ENCODE measurements around the gene GRAP2. TPM values are rescaled to one million over a fixed set of nuclear protein-coding genes. Genes with fewer than 3 reads are reported as not detected.

GRAP2 gene
- total and polyA plus RNA-seq, 9 of the 15 experiments (the other 6 are each of a cell fraction or from before 2014, with no cell fraction given): 4.8 to 88.7 (median 60.4) TPM

DNA sequence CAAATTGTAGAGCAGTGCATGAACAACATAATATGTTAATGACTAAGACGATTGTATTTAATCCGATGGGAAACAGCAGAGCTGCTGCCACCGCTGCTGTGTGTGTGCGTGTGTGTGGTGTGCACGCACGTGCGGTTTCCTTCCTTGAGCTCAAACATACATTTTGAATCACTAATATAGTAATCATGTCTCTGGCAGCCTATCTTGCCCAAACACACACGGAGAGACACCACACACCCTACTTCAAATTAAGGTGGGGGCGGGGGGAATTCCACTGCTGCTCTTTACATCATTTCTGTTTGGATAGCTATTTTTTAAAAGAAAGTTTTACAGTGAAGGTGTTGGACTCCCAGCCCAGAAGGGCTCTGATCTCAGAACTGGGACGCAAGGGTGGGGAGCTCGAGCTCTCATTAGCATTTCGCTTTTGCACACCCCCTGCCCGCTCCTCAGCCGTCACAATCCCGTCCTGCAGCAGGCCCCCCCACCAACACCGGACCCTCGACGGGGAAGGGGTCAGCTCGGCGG, 93.2 kb downstream of the GRAP2 start (continued):
- TF ChIP-seq, protein P1, sequence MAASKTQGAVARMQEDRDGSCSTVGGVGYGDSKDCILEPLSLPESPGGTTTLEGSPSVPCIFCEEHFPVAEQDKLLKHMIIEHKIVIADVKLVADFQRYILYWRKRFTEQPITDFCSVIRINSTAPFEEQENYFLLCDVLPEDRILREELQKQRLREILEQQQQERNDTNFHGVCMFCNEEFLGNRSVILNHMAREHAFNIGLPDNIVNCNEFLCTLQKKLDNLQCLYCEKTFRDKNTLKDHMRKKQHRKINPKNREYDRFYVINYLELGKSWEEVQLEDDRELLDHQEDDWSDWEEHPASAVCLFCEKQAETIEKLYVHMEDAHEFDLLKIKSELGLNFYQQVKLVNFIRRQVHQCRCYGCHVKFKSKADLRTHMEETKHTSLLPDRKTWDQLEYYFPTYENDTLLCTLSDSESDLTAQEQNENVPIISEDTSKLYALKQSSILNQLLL (CRISPR knock-in tag; IDR thresholded peaks at IDR 0.05; ENCODE audit: borderline replicate concordance): no peak
- TF ChIP-seq CTBP1 (IDR thresholded peaks at IDR 0.05; ENCODE audit: borderline replicate concordance) (no peak), CC2D1A (IDR thresholded peaks at IDR 0.05) (no peak), KLF10 (CRISPR knock-in tag; IDR thresholded peaks at IDR 0.05) (no peak), CHD2 (IDR thresholded peaks at IDR 0.05; ENCODE audit: low read depth, low read length) (no peak), ZC3H8 (IDR thresholded peaks at IDR 0.05) (no peak), BMI1 (IDR thresholded peaks at IDR 0.05; ENCODE audit: low read length) (no peak), FOSL1 (tag; conservative IDR thresholded peaks at IDR 0.05) (no peak), JUND (IDR thresholded peaks at IDR 0.05; ENCODE audit: borderline replicate concordance, low read depth, low read length) (peak; percentile 26; the same call in 1 of the 2 replicates), JUND (tag; IDR thresholded peaks at IDR 0.05; ENCODE audit: borderline replicate concordance, low read depth, low read length) (no peak; the same call in 2 of the 3 replicates), KDM2B (CRISPR knock-in tag; IDR thresholded peaks at IDR 0.05) (no peak), TAF7 (tag; IDR thresholded peaks at IDR 0.05) (no peak), NR2C1 (IDR thresholded peaks at IDR 0.05) (no peak), NR2C1 (tag; IDR thresholded peaks at IDR 0.05) (no peak), KHSRP (IDR thresholded peaks at IDR 0.05) (no peak), RUNX1 (IDR thresholded peaks at IDR 0.05; ENCODE audit: low read depth) (no peak), E2F3 (CRISPR knock-in tag; IDR thresholded peaks at IDR 0.05) (no peak)
- TF ChIP-seq, protein P2, sequence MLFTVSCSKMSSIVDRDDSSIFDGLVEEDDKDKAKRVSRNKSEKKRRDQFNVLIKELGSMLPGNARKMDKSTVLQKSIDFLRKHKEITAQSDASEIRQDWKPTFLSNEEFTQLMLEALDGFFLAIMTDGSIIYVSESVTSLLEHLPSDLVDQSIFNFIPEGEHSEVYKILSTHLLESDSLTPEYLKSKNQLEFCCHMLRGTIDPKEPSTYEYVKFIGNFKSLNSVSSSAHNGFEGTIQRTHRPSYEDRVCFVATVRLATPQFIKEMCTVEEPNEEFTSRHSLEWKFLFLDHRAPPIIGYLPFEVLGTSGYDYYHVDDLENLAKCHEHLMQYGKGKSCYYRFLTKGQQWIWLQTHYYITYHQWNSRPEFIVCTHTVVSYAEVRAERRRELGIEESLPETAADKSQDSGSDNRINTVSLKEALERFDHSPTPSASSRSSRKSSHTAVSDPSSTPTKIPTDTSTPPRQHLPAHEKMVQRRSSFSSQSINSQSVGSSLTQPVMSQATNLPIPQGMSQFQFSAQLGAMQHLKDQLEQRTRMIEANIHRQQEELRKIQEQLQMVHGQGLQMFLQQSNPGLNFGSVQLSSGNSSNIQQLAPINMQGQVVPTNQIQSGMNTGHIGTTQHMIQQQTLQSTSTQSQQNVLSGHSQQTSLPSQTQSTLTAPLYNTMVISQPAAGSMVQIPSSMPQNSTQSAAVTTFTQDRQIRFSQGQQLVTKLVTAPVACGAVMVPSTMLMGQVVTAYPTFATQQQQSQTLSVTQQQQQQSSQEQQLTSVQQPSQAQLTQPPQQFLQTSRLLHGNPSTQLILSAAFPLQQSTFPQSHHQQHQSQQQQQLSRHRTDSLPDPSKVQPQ (CRISPR knock-in tag; IDR thresholded peaks at IDR 0.05; ENCODE audit: borderline replicate concordance): no peak
- TF ChIP-seq, protein P3, sequence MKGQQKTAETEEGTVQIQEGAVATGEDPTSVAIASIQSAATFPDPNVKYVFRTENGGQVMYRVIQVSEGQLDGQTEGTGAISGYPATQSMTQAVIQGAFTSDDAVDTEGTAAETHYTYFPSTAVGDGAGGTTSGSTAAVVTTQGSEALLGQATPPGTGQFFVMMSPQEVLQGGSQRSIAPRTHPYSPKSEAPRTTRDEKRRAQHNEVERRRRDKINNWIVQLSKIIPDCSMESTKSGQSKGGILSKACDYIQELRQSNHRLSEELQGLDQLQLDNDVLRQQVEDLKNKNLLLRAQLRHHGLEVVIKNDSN (CRISPR knock-in tag; IDR thresholded peaks at IDR 0.05): no peak
- TF ChIP-seq, protein P4, sequence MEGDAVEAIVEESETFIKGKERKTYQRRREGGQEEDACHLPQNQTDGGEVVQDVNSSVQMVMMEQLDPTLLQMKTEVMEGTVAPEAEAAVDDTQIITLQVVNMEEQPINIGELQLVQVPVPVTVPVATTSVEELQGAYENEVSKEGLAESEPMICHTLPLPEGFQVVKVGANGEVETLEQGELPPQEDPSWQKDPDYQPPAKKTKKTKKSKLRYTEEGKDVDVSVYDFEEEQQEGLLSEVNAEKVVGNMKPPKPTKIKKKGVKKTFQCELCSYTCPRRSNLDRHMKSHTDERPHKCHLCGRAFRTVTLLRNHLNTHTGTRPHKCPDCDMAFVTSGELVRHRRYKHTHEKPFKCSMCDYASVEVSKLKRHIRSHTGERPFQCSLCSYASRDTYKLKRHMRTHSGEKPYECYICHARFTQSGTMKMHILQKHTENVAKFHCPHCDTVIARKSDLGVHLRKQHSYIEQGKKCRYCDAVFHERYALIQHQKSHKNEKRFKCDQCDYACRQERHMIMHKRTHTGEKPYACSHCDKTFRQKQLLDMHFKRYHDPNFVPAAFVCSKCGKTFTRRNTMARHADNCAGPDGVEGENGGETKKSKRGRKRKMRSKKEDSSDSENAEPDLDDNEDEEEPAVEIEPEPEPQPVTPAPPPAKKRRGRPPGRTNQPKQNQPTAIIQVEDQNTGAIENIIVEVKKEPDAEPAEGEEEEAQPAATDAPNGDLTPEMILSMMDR (IDR thresholded peaks at IDR 0.05 in 2 of 3, conservative IDR thresholded peaks at IDR 0.05 in 1 of 3; ENCODE audit: insufficient read depth in 2 of 3, low read depth in 1 of 3, low read length in 3 of 3): no peak
- TF ChIP-seq, protein P5, sequence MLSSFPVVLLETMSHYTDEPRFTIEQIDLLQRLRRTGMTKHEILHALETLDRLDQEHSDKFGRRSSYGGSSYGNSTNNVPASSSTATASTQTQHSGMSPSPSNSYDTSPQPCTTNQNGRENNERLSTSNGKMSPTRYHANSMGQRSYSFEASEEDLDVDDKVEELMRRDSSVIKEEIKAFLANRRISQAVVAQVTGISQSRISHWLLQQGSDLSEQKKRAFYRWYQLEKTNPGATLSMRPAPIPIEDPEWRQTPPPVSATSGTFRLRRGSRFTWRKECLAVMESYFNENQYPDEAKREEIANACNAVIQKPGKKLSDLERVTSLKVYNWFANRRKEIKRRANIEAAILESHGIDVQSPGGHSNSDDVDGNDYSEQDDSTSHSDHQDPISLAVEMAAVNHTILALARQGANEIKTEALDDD (IDR thresholded peaks at IDR 0.05): peak; percentile 53; the same call in 1 of the 2 replicates
- TF ChIP-seq, protein P6, sequence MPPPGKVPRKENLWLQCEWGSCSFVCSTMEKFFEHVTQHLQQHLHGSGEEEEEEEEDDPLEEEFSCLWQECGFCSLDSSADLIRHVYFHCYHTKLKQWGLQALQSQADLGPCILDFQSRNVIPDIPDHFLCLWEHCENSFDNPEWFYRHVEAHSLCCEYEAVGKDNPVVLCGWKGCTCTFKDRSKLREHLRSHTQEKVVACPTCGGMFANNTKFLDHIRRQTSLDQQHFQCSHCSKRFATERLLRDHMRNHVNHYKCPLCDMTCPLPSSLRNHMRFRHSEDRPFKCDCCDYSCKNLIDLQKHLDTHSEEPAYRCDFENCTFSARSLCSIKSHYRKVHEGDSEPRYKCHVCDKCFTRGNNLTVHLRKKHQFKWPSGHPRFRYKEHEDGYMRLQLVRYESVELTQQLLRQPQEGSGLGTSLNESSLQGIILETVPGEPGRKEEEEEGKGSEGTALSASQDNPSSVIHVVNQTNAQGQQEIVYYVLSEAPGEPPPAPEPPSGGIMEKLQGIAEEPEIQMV (tag; conservative IDR thresholded peaks at IDR 0.05; ENCODE audit: low read depth): no peak

Measured in K562 (cell line).